DMS153 (cell line): ENCODE data around the gene GALNT5.

Source experiments
- DNase-seq: peaks from one replicate; lab custom pipeline; 2025; lab: John Stamatoyannopoulos, UW

GALNT5 gene

DNA sequence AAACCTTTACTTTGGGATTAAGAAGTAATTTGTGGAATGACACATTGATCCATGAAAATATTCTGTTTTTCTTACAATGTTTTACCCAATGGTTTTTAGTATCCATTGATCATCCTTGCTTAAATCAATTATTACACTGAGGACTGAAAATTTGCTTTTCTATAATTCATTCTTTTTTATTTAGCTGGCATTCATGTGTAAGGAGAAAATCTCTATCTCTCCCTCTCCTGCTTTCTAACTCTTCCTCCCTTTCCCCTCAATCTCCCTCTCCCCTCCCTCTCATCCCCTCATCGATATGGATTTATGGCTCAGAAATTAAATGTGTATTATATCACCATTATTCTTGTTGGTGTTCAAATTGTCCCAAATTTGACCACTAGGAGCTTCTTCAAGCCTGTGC is 29.7 kb downstream of the GALNT5 start:
- no peak for DNase-seq

DNA sequence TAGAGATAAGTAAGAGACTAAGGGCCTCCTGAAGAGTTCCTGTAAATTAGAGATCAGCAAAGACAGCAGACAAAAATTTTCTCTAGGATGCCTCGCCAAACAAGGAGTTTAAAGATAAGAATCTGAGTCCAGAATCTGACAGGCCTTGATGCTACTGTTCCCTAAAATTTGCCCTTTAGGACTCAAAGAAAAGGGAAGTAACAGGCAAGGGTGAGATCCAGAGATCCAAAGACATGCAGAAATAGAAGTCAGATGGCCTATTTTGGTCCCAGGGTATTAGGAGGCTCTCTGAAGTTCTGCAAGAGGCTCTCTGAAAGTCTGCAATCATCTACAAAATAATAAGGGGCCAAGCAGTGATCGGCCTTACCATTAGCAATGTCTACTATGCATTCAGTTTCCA is 33.0 kb downstream of the GALNT5 start:
- no peak for DNase-seq

DNA sequence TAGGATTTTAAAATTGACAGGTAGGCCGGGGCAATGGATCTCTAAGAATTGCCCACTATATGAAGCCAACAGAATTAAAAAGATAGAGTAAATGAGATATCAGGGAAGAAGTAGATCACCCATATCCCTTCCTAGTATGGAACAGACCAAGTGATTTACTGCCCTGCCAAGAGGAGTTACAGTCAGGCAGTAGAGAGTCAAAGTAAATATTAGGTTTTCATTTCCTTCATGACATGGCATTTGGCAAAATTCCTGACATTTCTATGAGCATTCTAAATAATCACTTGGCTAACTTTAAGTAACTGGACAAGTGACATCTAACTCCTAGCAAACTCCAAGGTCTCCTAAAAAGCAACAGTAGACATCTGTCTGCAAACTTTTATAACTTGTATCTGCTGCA is 33.5 kb downstream of the GALNT5 start:
- peak; percentile 41 for DNase-seq

DNA sequence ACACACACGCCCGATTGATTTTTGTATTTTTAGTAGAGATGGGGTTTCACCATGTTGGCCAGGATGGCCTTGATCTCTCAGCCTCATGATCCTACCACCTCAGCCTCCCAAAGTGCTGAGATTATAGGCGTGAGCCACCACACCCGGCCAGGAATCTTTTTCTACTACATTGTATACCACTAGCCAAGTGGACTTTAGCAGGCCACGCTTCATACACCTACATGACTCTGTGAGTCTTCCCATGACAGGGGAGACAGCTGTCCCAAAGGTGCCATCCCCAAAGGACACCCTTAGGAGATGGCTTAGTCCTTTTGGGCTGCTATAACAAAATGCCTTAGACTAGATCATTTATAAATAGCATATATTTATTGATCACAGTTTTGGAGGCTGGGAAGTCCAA is 35.3 kb downstream of the GALNT5 start:
- no peak for DNase-seq

DNA sequence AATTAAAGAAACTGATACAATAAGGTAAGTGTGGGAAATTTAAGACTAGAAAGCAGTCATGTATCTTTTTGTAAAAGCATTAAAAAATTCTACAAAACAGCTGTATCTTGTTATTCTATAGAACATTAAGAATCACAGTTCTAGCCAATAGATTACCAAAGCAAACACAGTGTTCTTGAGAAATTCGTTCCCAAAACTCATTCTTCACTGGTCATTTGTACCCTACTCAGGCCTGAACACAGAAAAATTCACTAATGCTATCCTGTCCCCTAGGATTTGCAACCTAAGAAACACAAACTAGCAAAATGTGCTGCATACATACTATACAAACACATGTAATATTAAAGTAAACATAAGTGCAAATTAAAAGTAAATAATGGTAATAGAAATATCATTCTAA is 39.0 kb downstream of the GALNT5 start:
- DNase-seq: no peak

DNA sequence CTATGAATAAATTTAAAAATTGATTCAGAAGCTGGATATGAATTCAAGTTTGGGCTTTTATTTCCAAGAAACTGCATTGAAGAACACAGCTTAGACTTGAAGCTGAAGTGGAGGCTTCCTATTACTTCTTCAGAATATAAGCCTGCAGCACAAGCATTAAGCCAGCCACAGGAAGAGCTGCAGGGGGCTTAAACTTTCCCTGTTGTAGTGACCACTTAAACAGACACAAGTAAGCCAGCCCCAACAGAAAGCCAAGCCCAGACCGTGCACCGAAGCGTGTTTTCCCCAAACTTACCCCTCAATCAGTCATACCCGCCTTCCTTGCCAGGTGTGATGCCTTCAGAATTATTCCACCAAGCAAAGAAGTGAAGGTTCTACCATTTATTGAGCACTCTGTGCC is 39.5 kb downstream of the GALNT5 start:
- DNase-seq: no peak

DNA sequence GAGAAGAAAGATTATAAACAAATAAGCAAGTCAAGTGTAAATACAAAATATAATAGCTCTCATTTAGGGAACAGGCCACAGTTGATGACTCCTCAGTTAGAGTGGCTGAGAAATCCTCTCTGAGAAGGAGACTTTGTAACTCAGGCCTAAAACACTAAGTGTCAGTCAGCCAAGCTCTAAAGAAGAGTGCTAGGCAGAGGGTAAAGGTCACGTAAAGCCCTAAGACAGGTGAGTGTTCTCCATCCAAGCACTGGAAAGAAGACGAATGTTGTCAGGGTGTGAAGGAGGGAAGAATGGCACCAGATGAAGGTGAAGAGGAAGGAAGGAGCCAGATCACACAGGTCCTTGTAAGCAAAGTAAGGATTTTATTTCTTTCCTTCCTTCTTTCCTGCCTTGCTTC is 43.8 kb downstream of the GALNT5 start:
- no peak for DNase-seq

DNA sequence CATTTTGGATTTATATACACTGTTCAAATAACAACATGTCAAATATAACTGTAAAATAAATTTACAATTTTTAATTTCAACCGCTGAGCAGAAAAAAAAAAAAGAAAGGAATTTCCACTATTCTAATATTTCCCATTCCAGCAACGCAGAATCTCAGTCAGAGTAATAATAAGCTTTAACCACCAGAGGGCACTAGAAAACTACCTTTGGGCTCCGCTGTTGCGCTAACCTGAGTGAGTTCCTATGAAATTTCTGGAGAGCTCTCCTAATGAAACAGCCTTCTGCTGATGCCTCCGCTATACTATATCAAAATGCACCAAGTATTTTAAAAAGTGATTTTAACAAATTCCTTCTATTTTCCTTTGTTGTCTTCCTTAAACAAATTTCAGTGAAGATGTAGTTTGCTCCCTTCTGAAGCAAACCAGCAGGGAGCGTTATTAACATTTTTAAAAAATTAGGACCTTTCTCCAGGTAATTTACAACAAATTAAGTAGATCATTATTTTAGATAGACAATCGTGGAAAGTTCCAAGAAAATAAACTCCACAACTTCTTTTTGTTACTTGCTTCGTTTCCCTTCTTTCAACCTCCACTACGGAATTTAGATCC is 45.1 kb downstream of the GALNT5 start:
- DNase-seq: peak; percentile 7

DNA sequence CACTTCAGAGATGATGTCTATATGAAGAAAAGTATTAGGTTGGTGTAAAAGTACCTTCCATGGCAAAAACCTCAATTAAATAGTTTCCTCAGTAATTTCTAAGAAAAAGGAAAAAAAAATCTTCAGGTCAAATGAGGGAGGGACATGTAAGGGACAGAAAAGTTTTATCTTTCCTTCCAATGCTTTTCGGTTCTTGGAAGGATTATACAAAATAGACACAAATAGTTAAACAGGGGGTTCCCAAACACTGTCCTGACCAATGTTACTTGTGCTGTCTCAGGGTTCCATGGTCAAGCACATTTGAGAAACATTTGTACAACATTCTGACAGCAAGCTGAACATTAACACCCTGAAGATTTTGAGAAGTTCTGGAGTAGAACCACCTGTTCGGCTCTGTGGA is 46.1 kb downstream of the GALNT5 start:
- DNase-seq: no peak

DNA sequence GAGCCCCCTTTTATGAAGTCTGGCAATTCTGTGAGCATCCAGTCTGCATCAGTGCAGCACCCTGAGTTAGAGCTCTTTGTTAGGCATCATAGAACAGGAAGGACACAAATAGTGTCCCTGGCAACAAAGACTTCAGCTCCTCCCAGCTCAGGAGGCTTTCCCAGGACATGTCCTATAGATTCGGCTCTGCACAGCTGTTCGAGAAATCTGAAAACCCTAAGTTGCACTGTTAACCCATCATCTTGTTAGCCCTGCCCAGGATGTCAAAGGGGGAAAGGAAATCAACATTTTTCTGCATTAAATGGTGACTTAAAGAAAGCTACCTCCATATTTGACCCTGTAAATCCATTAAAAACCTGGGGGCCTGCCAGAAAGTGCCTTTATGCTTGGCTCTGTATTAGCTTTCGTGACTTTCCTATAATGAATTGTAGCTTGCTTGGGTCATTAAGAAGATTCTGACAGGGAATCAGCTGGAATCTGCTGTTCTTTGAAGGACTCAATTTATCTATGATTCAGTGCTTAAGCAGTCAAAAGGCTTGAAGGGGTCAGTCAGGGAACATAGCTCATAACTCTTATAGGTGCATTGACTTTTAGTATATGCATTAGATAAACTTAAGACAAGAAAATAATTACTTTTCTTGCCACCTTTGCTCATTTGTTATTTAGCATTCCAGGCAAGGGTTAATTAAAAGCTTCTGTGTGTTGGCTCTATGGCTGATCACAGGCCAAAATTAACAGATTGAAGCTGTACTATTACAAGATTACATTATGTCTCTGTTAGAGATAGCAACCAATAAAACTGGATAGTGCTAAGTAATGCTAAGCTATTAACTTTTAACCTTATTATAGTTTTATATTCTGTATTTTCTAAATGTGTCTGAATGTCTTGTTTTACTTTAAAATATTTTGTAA is 47.6 kb downstream of the GALNT5 start:
- no peak for DNase-seq

DNA sequence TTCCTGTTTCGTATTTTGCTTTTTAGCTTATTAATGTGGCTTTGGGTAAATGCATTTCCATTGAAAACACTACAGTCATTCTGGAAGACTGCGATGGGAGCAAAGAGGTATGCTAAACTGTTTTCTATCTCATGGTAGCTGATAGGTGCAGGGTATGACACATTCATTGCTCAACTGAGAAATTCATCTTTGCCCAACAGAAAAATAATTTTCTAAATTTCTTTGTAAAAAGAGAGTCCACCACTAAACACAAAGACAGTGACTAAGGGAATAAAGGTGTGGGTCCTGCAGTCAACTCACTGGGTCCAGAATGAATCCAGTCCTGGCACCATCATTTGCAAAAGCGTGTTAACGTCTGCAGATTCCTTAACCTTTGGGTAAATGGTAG is 48.2 kb downstream of the GALNT5 start:
- no peak for DNase-seq

DNA sequence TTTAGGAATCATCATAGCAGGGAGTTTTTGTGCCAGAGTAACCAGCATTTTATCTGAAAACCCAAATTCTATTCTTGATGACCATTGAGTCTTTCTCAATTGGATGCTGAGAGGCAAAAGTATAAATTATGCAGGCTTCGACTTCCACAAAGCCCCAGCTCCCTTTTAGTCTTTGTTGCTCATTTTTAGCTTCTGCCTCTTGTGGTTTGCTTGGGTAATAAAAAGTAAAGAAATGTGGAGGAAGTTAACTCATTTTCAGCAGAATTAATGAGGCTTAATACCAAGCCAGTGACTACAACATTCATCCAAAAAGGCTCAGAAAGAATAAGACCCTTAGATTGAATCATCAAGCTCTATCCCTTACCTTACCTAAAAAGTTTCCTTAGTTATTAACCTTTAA is 49.5 kb downstream of the GALNT5 start:
- no peak for DNase-seq

DNA sequence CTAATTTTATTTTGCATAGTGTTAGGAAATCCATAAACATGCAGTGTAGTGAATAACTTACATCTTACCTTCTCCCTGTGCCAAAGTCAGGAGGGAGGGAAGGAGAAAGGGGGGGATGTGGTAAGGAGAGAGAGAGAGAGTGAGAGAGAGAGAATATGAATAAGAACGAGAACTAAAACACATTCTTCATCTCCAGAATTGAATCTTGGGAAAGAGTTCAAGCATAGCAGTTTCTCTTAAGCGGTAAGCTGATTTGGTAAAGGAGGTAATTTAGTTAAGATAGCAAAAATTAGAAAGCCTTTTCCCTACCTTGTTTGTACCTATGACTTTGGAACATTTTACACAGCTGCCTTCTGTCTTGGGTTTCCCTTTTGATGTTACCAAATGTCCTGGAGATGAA is 52.4 kb downstream of the GALNT5 start:
- DNase-seq: no peak

DNA sequence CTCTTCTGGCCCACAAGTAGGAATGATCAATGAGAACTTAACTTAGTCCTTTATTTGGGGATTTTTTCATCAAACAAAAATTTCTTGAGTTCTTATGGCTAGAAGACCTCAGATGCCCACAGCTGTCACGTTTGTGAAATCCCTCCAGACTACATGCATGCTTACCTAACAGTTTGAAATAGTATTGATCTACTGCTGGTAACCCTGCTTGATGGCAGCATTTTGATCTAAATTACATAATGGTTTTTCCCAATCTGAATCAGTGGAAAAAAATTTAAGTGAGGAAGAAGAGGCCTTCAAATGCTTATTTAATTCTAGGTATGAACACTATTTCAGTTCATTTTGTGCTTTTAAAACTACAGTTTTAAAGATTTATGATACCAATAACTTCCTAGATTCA is 54.2 kb downstream of the GALNT5 start:
- no peak for DNase-seq

DNA sequence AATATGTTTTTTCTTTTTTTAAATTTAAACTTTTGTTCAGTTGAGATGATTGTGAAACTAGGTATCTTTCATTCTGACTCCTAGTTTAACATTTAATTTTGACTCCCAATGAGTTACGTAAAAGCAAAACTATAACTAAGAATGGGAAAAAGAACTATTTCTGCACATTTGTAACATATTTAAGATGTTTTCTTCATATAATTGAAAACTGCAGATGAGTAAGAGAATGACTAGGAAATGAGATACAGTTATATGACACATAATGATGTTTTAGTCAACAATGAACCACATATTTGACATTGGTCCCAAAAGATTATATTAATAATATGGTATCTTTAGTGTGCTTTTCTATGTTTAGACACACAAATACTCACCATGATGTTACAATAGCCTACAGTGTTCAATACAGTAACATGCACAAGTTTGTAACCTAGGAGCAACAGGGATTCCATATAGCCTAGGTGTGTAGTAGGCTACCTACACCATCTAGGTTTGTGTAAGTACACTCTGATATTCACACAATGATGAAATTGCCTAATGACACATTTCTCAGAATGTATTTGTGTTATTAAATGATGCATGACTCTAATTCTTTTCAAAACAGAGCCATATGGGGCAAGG is 55.5 kb downstream of the GALNT5 start:
- DNase-seq: no peak

DNA sequence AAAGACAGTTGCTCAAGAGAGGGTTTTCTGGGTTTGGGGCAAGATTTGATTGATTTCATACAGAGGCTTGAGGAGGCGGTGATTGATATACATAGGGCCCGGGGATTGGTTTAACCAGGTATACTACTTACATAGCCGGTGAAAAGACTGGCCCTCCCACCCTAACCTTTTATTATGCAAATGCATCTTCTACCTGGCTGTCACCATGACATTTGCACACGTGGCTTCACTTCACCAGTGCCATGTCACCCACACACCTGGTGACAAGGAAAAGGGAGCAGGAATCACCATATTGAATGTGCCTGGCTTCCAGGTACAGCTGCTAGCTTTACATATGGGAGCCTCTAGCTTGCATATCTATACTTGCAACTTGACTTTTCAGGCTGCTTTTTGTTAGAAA is 58.4 kb downstream of the GALNT5 start:
- DNase-seq: no peak

DNA sequence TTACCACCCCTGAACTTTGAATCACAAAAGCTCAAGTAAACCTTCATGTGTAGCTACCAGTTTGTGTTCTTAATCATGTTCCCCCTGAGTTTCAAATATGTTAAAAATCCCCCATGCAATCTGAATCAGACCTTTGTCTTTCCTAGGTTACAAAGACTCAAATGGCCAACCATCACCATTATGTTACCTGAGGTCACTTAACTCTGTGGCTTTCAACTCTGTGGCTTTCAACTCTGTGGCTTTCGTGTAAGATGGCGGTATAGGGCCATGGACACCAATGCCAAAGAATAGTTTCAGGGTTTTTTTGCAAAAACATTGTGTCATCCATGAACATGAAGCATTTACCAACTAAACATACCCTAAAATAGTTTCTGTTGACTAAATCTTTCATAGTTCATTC is 61.4 kb downstream of the GALNT5 start:
- DNase-seq: no peak

DNA sequence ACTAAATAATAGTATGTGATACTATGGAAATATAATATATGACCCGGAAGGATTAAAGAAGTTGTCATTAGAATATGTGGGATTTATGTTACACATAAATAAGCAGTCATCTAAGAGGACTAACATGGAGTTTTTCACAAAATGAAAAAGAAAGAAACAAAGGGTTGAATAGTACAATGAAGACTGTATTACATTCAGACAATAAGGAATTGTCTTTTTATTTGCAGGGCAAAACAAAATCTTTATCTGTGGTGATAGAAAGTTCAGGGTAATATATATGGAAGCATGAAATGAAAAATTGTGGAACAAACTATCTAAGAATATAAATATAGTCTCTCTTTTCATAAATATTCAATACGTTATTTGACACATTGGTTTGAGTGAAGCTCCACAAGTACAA is 62.3 kb downstream of the GALNT5 start:
- no peak for DNase-seq

DNA sequence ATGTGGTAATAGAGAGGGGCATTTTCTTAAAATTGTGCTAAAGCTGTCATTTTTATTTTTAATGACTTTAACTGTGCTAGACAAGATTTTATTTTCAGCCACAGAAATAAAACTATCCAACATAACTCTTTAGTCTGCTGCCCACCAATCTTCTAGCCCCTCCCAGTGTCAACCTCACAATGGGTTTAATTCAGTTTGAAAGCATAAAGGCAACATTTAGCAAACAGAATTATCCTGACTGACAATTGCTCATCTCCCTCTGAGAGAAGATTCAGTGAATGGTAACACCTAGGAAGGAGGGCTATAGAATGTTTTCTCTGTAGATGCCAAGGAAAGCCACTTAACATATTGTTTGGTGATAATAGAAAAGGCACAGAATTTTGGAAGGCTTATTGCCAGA is 62.9 kb downstream of the GALNT5 start:
- no peak for DNase-seq

DNA sequence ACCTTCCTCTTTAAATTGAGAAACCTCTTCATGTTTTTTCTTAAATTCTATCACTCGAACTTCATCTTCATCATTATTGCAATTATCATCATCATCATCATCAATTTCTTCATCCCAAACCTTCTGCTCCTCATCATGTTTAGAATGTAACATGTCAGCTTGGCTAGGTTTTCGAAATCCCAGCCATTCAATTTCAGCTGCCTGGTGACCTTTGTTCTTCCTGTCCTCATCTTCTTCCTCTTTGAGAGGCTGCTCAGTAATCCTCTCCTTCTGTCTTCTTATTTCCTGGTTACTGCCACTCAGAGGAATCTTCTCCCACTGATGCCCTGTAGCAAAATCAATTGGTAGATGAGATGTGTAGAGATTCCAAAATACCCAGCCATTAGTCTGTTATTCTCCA is 64.0 kb downstream of the GALNT5 start:
- no peak for DNase-seq

DNA sequence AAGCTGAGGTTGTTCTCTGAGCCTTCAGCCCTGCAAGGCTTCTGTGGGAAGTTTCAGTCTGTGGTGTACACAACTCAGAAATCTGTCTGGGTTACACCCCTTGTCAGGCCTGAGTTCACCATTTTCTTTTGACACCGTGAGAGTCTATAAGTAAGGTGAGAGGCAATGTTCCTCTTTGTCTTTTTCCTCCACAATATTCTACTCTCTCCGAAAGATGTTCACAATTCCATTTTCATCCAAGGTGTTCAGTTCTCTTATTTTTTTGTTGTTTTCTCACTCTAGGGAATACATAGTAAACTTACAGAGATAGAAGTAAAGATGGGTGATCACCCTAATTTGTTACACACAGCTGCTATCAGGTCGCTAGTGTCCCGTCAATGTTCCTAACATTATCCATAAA is 64.9 kb downstream of the GALNT5 start:
- no peak for DNase-seq

DNA sequence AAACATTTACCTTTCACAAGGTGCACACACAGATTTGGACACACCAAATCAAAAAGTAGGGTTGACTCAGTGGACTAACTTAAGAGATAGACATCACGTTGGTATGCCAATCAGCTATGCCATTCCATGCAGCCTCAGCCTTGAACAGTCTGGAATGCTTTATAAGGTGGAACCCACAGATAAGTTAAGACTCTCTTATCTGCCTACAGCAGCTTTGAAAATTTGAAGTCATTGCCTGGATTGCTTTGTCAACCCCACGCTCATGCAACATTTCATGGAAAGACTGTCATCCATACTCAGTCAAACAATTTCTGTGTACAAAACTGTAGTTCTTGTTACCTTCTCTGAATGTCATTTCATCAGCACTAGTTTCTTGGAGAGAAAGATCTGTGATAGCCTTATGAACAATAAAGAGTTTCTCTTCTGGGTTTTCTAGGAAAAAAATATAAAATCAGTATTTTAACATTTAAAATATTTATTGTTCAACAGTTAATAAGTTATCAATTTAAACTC is 66.9 kb downstream of the GALNT5 start:
- no peak for DNase-seq

DNA sequence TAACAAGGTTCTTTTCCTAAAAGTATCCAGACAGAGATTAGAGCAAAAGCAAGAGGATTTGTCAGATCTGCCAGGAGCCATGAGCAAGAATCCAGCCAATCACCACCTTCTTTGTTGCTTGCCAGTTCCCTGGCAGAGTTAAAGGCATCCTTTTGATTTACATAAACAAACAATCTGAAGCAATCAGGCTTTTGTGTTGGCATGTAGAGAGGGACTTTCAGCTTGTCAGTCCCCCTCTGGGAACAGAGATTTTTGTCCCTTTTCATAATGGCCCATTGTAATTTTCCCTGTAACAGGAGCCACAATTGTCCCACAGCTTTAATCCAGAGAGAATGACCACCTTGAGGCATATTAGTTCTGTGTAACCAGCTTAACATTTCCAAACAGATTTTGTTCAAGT is 68.3 kb downstream of the GALNT5 start, which contains the start of gene ERMN:
TSS of gene ERMN (minus strand) at position 39 of the 400 bp plus-strand sequence. CDS start 182 bp downstream, outside the sequence.
- DNase-seq: no peak
